Neural cell (in vitro differentiated cells): Measurements from ENCODE around the gene RABGGTA. TPM values are rescaled to one million over a fixed set of nuclear protein-coding genes. Genes with fewer than 3 reads are reported as not detected.

ENCODE experiments used
- H2AFZ ChIP-seq: fragments of 200-600, 300-800 bp; sonication (generic), shearing (Covaris generic); 2 replicates; pipeline ENCODE4 v1.6.0; 2014; ENCODE audit warnings: low read depth, mild to moderate bottlenecking, antibody characterized with exemption, low read length, moderate library complexity
- H3F3A ChIP-seq: fragments of 200-600 bp; shearing (Covaris generic); 2 replicates; pipeline ENCODE4 v1.6.1; 2016; ENCODE audit warnings: mild to moderate bottlenecking, moderate library complexity, mixed read lengths, antibody characterized with exemption, low read length; ENCODE audit not compliant: insufficient read depth, poor library complexity, severe bottlenecking
- H3K27ac ChIP-seq: fragments of 200-600, 300-800 bp; sonication (generic), shearing (Covaris generic); 2 replicates; pipeline ENCODE4 v1.5.1; 2014; ENCODE audit warnings: mild to moderate bottlenecking, low read length, moderate library complexity
- H3K27me3 ChIP-seq: fragments of 300-800, 200-600 bp; sonication (generic), shearing (Covaris generic); 2 replicates; pipeline ENCODE4 v1.6.0; 2014; ENCODE audit warnings: mild to moderate bottlenecking, low read depth, low read length, moderate library complexity; ENCODE audit not compliant: insufficient read depth
- H3K36me3 ChIP-seq: fragments of 300-800, 200-600 bp; sonication (generic), shearing (Covaris generic); 2 replicates; pipeline ENCODE4 v1.5.1; 2014; ENCODE audit warnings: mild to moderate bottlenecking, antibody characterized with exemption, low read length, moderate library complexity; ENCODE audit not compliant: insufficient read depth
- H3K4me2 ChIP-seq: fragments of 300-800, 200-600 bp; sonication (generic), shearing (Covaris generic); 2 replicates; pipeline ENCODE4 v1.6.0; 2014; ENCODE audit warnings: mild to moderate bottlenecking, low read length
- H3K4me3 ChIP-seq: fragments of 300-800, 200-600 bp; sonication (generic), shearing (Covaris generic); 2 replicates; pipeline ENCODE4 v1.5.1; 2014; ENCODE audit warnings: mild to moderate bottlenecking, low read length, moderate library complexity
- H3K79me2 ChIP-seq: fragments of 200-600 bp; shearing (Covaris generic); replicated peaks from 2 replicates; pipeline ENCODE4 v1.6.0; 2014; ENCODE audit warnings: mild to moderate bottlenecking, low read length, moderate library complexity; ENCODE audit not compliant: insufficient read depth
- H3K9ac ChIP-seq: fragments of 300-800, 200-600 bp; sonication (generic), shearing (Covaris generic); 2 replicates; pipeline ENCODE4 v1.6.1; 2016; ENCODE audit warnings: mild to moderate bottlenecking, low read length, mixed read lengths
- H3K9me2 ChIP-seq: fragments of 200-600 bp; shearing (Covaris generic); 2 replicates; pipeline ENCODE4 v1.6.1; 2016; ENCODE audit warnings: mild to moderate bottlenecking, low read length, mixed read lengths; ENCODE audit not compliant: insufficient read depth
- H3K9me3 ChIP-seq: fragments of 200-600, 300-800 bp; sonication (generic), shearing (Covaris generic); 2 replicates; pipeline ENCODE4 v1.6.1; 2016; ENCODE audit warnings: mild to moderate bottlenecking, mixed run types, low read length, moderate library complexity, mixed read lengths
- H4K20me1 ChIP-seq: fragments of 200-600 bp; shearing (Covaris generic); 2 replicates; pipeline ENCODE4 v1.6.1; 2016; ENCODE audit warnings: mild to moderate bottlenecking, mixed run types; ENCODE audit not compliant: insufficient read depth
- CTCF ChIP-seq: fragments of 450-650 bp; IDR thresholded peaks from 2 replicates; pipeline ENCODE4 v1.5.1; 2014; ENCODE audit warnings: antibody characterized with exemption, mild to moderate bottlenecking, moderate library complexity; ENCODE audit not compliant: poor library complexity, severe bottlenecking
- EP300 ChIP-seq: fragments of 450-650 bp; conservative IDR thresholded peaks from 2 replicates; pipeline ENCODE4 v1.6.1; 2014; ENCODE audit warnings: antibody characterized with exemption, mild to moderate bottlenecking, moderate library complexity; ENCODE audit not compliant: poor library complexity, severe bottlenecking
- EZH2 ChIP-seq: fragments of 200-600, 300-800 bp; shearing (Covaris generic), sonication (generic); IDR thresholded peaks from 2 replicates; pipeline ENCODE4 v1.6.1; 2014; ENCODE audit warnings: antibody characterized with exemption, low read length, borderline replicate concordance, mild to moderate bottlenecking; ENCODE audit not compliant: insufficient read depth, poor library complexity, severe bottlenecking
- MXI1 ChIP-seq: fragments of 450-650 bp; conservative IDR thresholded peaks from 2 replicates; pipeline ENCODE4 v1.6.1; 2014; ENCODE audit warnings: antibody characterized with exemption, mild to moderate bottlenecking; ENCODE audit not compliant: poor library complexity, severe bottlenecking
- POLR2AphosphoS5 ChIP-seq: IDR thresholded peaks from 2 replicates; pipeline ENCODE4 v1.6.1; 2012
- RAD21 ChIP-seq: fragments of 450-650 bp; conservative IDR thresholded peaks from 2 replicates; pipeline ENCODE4 v1.6.1; 2014; ENCODE audit warnings: antibody characterized with exemption, mild to moderate bottlenecking, moderate library complexity
- REST ChIP-seq: IDR thresholded peaks from 2 replicates; pipeline ENCODE4 v1.6.1; 2012; ENCODE audit warnings: borderline replicate concordance
- SMC3 ChIP-seq: fragments of 450-650 bp; conservative IDR thresholded peaks from 2 replicates; pipeline ENCODE4 v1.6.1; 2014; ENCODE audit warnings: antibody characterized with exemption, mild to moderate bottlenecking, moderate library complexity; ENCODE audit not compliant: poor library complexity
- TAF1 ChIP-seq: IDR thresholded peaks from 2 replicates; pipeline ENCODE4 v1.6.1; 2012; ENCODE audit warnings: low read depth
- polyA plus RNA-seq: library from polyadenylated mRNA; depleted of rRNA; stranded (reverse); fragments of >200 nt; gene quantifications from 2 replicates; pipeline ENCODE4 v1.2.3, GENCODE V29; 2014

Gene RABGGTA
- polyA plus RNA-seq, 1 donor from 2014 or later = 33.2 TPM

- Histone ChIP-seq H3F3A (no peaks in the 10 kb centered on the region), H2AFZ (no peak overlapping the region), H4K20me1 (no peaks in the 10 kb centered on the region), H3K4me2 (no peak overlapping the region), H3K27ac (no peak overlapping the region), H3K9me3 (no peaks in the 10 kb centered on the region), H3K4me3 (no peak overlapping the region), H3K36me3 (no peaks in the 10 kb centered on the region), H3K9me2 (no peaks in the 10 kb centered on the region), H3K27me3 (no peaks in the 10 kb centered on the region), H3K9ac (no peak overlapping the region), H3K79me2 (no peaks in the 10 kb centered on the region)
- TF ChIP-seq POLR2AphosphoS5 = no peak
- TF ChIP-seq MXI1 = no peak
- no peak for TF ChIP-seq TAF1
- no peak for TF ChIP-seq REST
- no peak for TF ChIP-seq SMC3
- no peak for TF ChIP-seq CTCF
- no peak for TF ChIP-seq EP300
Observed at GRCh38 chr14:24259282-24260025, 11.9 kb downstream of the RABGGTA start.

- H3K4me3 ChIP-seq = no peak overlapping the region
- H3K9me3 ChIP-seq = no peaks in the 10 kb centered on the region
- H3K27me3 ChIP-seq = no peaks in the 10 kb centered on the region
- TF ChIP-seq CTCF = no peak
- no peak for TF ChIP-seq TAF1
- no peak for TF ChIP-seq EZH2
- no peak for TF ChIP-seq POLR2AphosphoS5
- no peak for TF ChIP-seq MXI1
- no peak for TF ChIP-seq REST
- TF ChIP-seq SMC3 = no peak
- no peak for TF ChIP-seq RAD21
- no peak for TF ChIP-seq EP300
- no peaks in the 10 kb centered on the region for H3K36me3 ChIP-seq
- no peaks in the 10 kb centered on the region for H4K20me1 ChIP-seq
- no peaks in the 10 kb centered on the region for H3K9me2 ChIP-seq
- H3F3A ChIP-seq = no peaks in the 10 kb centered on the region
- no peak overlapping the region for H3K4me2 ChIP-seq
- H3K79me2 ChIP-seq = no peaks in the 10 kb centered on the region
- H3K27ac ChIP-seq = no peak overlapping the region
- no peak overlapping the region for H3K9ac ChIP-seq
- no peak overlapping the region for H2AFZ ChIP-seq
Observed at GRCh38 chr14:24258548-24259265, 12.7 kb downstream of the RABGGTA start.
